Measurements from ENCODE around the gene SF3B6. TPM values are rescaled to one million over a fixed set of nuclear protein-coding genes. Genes with fewer than 3 reads are reported as not detected.

Gene SF3B6
- total and polyA plus RNA-seq, 9 of the 15 experiments (the other 6 are each of a cell fraction or from before 2014, with no cell fraction given), result 146 to 591 (median 295) TPM

GRCh38 chr2:24083567-24084385 is 7.7 kb upstream of the SF3B6 start (continued):
- TF ChIP-seq ID3 (CRISPR knock-in tag; IDR thresholded peaks at IDR 0.05), result no peak
- TF ChIP-seq ID3 (tag; IDR thresholded peaks at IDR 0.05), result peak; percentile 31; the same call in 1 of the 2 replicates
- TF ChIP-seq KAT7 (CRISPR knock-in tag; IDR thresholded peaks at IDR 0.05; ENCODE audit: borderline replicate concordance), result peak; percentile 99
- TF ChIP-seq HSF4 (CRISPR knock-in tag; IDR thresholded peaks at IDR 0.05; ENCODE audit: borderline replicate concordance), result no peak
- TF ChIP-seq PHF8 (IDR thresholded peaks at IDR 0.05; ENCODE audit: borderline replicate concordance, low read length), result peak; percentile 47; the same call in 1 of the 2 replicates
- no peak for TF ChIP-seq FOXM1 (IDR thresholded peaks at IDR 0.05; ENCODE audit: low read depth)
- TF ChIP-seq FOXM1 (CRISPR knock-in tag; IDR thresholded peaks at IDR 0.05; ENCODE audit: low read depth), result no peak
- TF ChIP-seq ETS1 (conservative IDR thresholded peaks at IDR 0.05; ENCODE audit: control insufficient read depth, low read depth, low read length), result peak; percentile 48; the same call in 1 of the 2 replicates
- TF ChIP-seq, protein P1, sequence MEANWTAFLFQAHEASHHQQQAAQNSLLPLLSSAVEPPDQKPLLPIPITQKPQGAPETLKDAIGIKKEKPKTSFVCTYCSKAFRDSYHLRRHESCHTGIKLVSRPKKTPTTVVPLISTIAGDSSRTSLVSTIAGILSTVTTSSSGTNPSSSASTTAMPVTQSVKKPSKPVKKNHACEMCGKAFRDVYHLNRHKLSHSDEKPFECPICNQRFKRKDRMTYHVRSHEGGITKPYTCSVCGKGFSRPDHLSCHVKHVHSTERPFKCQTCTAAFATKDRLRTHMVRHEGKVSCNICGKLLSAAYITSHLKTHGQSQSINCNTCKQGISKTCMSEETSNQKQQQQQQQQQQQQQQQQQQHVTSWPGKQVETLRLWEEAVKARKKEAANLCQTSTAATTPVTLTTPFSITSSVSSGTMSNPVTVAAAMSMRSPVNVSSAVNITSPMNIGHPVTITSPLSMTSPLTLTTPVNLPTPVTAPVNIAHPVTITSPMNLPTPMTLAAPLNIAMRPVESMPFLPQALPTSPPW (CRISPR knock-in tag; IDR thresholded peaks at IDR 0.05), result peak; percentile 76
- peak in 1 of 2 experiments; percentile 49; a peak in 2 of 4 replicates for TF ChIP-seq RCOR1 (IDR thresholded peaks at IDR 0.05; ENCODE audit: borderline replicate concordance in 1 of 2, low read depth in 2 of 2, low read length in 2 of 2)
- TF ChIP-seq TAF1 (IDR thresholded peaks at IDR 0.05; ENCODE audit: control insufficient read depth, extremely low read depth, insufficient read depth, low read length, severe bottlenecking), result no peak
- 0 out of 2 replicates have a peak, but pooled peaks have one; percentile 3 for TF ChIP-seq CBX5 (IDR thresholded peaks at IDR 0.05; ENCODE audit: borderline replicate concordance, low read depth)
- TF ChIP-seq ARID4B (CRISPR knock-in tag; IDR thresholded peaks at IDR 0.05), result 0 out of 2 replicates have a peak, but pooled peaks have one; percentile 51
- TF ChIP-seq, protein P2, sequence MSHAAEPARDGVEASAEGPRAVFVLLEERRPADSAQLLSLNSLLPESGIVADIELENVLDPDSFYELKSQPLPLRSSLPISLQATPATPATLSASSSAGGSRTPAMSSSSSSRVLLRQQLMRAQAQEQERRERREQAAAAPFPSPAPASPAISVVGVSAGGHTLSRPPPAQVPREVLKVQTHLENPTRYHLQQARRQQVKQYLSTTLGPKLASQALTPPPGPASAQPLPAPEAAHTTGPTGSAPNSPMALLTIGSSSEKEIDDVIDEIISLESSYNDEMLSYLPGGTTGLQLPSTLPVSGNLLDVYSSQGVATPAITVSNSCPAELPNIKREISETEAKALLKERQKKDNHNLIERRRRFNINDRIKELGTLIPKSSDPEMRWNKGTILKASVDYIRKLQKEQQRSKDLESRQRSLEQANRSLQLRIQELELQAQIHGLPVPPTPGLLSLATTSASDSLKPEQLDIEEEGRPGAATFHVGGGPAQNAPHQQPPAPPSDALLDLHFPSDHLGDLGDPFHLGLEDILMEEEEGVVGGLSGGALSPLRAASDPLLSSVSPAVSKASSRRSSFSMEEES (CRISPR knock-in tag; IDR thresholded peaks at IDR 0.05), result no peak
- peak; percentile 89; the same call in 1 of the 2 replicates for TF ChIP-seq ZC3H4 (CRISPR knock-in tag; IDR thresholded peaks at IDR 0.05; ENCODE audit: borderline replicate concordance)

All from K562 (cell line).